Stimulated activated effector memory CD8-positive, alpha-beta T cell treated with anti-CD3 and anti-CD28 coated beads, Interleukin-12 subunit alpha, Interleukin-12 subunit beta, amount 100 ng/mL, for 72 hours (primary cell): ENCODE results near the gene RNF151.
"Not testable (repeated sequence)": the region's sequence is repeated elsewhere in the genome, so short reads cannot be mapped to it uniquely, and the experiment has no call there.

Experiments used
- ATAC-seq: fragments of 150-1000 bp; cut with Tn5 transposase; 2 replicates; pipeline ENCODE4 v1.10.0; 2021
- DNase-seq, 2 donors: peaks; one replicate each; pipeline ENCODE4 v3.0.0; 2021 to 2022; ENCODE audit warnings: low spot score in 2 of 2
- H3K27ac Mint-ChIP-seq: one replicate; pipeline ENCODE4 v1.8.0; 2022; ENCODE audit warnings: mild to moderate bottlenecking, mixed read lengths
- H3K36me3 Mint-ChIP-seq: one replicate; pipeline ENCODE4 v1.8.0; 2022; ENCODE audit warnings: mild to moderate bottlenecking, mixed read lengths
- H3K4me1 Mint-ChIP-seq: one replicate; pipeline ENCODE4 v1.8.0; 2022; ENCODE audit warnings: mixed read lengths
- H3K4me3 Mint-ChIP-seq: one replicate; pipeline ENCODE4 v1.8.0; 2022; ENCODE audit warnings: mild to moderate bottlenecking, mixed read lengths
- H3K9me3 Mint-ChIP-seq: one replicate; pipeline ENCODE4 v1.8.0; 2022; ENCODE audit warnings: mixed read lengths

Gene RNF151

GRCh38 chr16:1930338-1930720 lies 36.3 kb upstream of the RNF151 start:
- no peak for ATAC-seq
- no peak for DNase-seq
- H3K9me3 Mint-ChIP-seq, result no peaks in the 10 kb centered on the region
- no peak overlapping the region for H3K4me3 Mint-ChIP-seq
- H3K27ac Mint-ChIP-seq, result no peak overlapping the region
- no peaks in the 10 kb centered on the region for H3K4me1 Mint-ChIP-seq
- H3K36me3 Mint-ChIP-seq, result no peaks in the 10 kb centered on the region

GRCh38 chr16:1932050-1933028 lies 34.3 kb upstream of the RNF151 start:
- no peak for ATAC-seq
- no peak overlapping the region for H3K27ac Mint-ChIP-seq
- H3K9me3 Mint-ChIP-seq, result no peaks in the 10 kb centered on the region
- no peak overlapping the region for H3K4me3 Mint-ChIP-seq
- DNase-seq, result no peak
- peaks cover 5% of the 10 kb centered on the region for H3K36me3 Mint-ChIP-seq
- no peaks in the 10 kb centered on the region for H3K4me1 Mint-ChIP-seq

GRCh38 chr16:1933097-1933661 lies 33.5 kb upstream of the RNF151 start:
- Mint-ChIP-seq H3K27ac (no peak overlapping the region), H3K9me3 (no peaks in the 10 kb centered on the region), H3K4me3 (no peak overlapping the region), H3K36me3 (peaks cover 13% of the 10 kb centered on the region), H3K4me1 (no peaks in the 10 kb centered on the region)
- DNase-seq (no peak), ATAC-seq (no peak)

- Mint-ChIP-seq H3K9me3 (no peaks in the 10 kb centered on the region), H3K27ac (no peak overlapping the region)
- ATAC-seq, result no peak
Measured at GRCh38 chr16:1936945-1937479, 29.6 kb upstream of the RNF151 start.

GRCh38 chr16:1938316-1938715 lies 28.3 kb upstream of the RNF151 start:
- Mint-ChIP-seq H3K4me3 (no peak overlapping the region), H3K9me3 (no peaks in the 10 kb centered on the region), H3K27ac (no peak overlapping the region), H3K36me3 (peaks cover 45% of the 10 kb centered on the region), H3K4me1 (peaks cover 12% of the 10 kb centered on the region)
- ATAC-seq (no peak), DNase-seq (no peak)

More at GRCh38 chr16:1936945-1937479, 29.6 kb upstream of the RNF151 start:
- H3K36me3 Mint-ChIP-seq, result peaks cover 45% of the 10 kb centered on the region
- H3K4me3 Mint-ChIP-seq, result no peak overlapping the region
- peaks cover 8% of the 10 kb centered on the region for H3K4me1 Mint-ChIP-seq
- DNase-seq, result no peak

GRCh38 chr16:1938910-1939309 lies 27.7 kb upstream of the RNF151 start:
- ATAC-seq, result no peak
- no peak overlapping the region for H3K4me3 Mint-ChIP-seq
- H3K36me3 Mint-ChIP-seq, result peaks cover 45% of the 10 kb centered on the region
- H3K4me1 Mint-ChIP-seq, result peaks cover 12% of the 10 kb centered on the region
- DNase-seq, result no peak
- H3K9me3 Mint-ChIP-seq, result no peaks in the 10 kb centered on the region
- no peak overlapping the region for H3K27ac Mint-ChIP-seq

GRCh38 chr16:1939833-1940232 lies 26.8 kb upstream of the RNF151 start:
- Mint-ChIP-seq H3K36me3 (peaks cover 51% of the 10 kb centered on the region), H3K4me1 (peaks cover 21% of the 10 kb centered on the region)
- DNase-seq, H3K27ac Mint-ChIP-seq, ATAC-seq, H3K9me3 Mint-ChIP-seq, H3K4me3 Mint-ChIP-seq: not testable (repeated sequence)

- H3K27ac Mint-ChIP-seq, result no peak overlapping the region
- H3K9me3 Mint-ChIP-seq, result no peaks in the 10 kb centered on the region
- ATAC-seq (no peak), DNase-seq (no peak)
- H3K4me3 Mint-ChIP-seq, result no peak overlapping the region
- peaks cover 51% of the 10 kb centered on the region for H3K36me3 Mint-ChIP-seq
- peaks cover 22% of the 10 kb centered on the region for H3K4me1 Mint-ChIP-seq
Measured at GRCh38 chr16:1940273-1941161, 26.1 kb upstream of the RNF151 start.

GRCh38 chr16:1941162-1942046 lies 25.3 kb upstream of the RNF151 start:
- ATAC-seq, result no peak
- Mint-ChIP-seq H3K27ac (no peak overlapping the region), H3K4me1 (peaks cover 22% of the 10 kb centered on the region), H3K9me3 (no peaks in the 10 kb centered on the region), H3K4me3 (peak overlapping the region; percentile 89), H3K36me3 (peaks cover 51% of the 10 kb centered on the region)
- DNase-seq, result no peak

- ATAC-seq, result no peak
- Mint-ChIP-seq H3K27ac (peak overlapping the region; percentile 89), H3K36me3 (peaks cover 47% of the 10 kb centered on the region), H3K4me1 (peaks cover 22% of the 10 kb centered on the region), H3K4me3 (peak overlapping the region; percentile 89), H3K9me3 (no peaks in the 10 kb centered on the region)
- DNase-seq, result peak in 1 of 2 donors; percentile 60
Measured at GRCh38 chr16:1942047-1942809, 24.4 kb upstream of the RNF151 start.

- H3K9me3 Mint-ChIP-seq, result no peaks in the 10 kb centered on the region
- H3K36me3 Mint-ChIP-seq, result peaks cover 39% of the 10 kb centered on the region
- H3K4me1 Mint-ChIP-seq, result peaks cover 22% of the 10 kb centered on the region
- H3K27ac Mint-ChIP-seq, result peak within 1 kb of the TSS; percentile 89
- ATAC-seq, result peak; percentile 93
- peak; percentile 97 to 100 for DNase-seq
- peak within 1 kb of the TSS; percentile 89 for H3K4me3 Mint-ChIP-seq
Measured at GRCh38 chr16:1942810-1943726, 23.6 kb upstream of the RNF151 start, which contains the start of gene MSRB1. Gene MSRB1, minus strand, starts transcription at chr16:1943199. Its CDS starts 43 bp downstream, at chr16:1943156.

- ATAC-seq (no peak), DNase-seq (no peak)
- Mint-ChIP-seq H3K27ac (peak overlapping the region; percentile 74), H3K36me3 (peaks cover 22% of the 10 kb centered on the region), H3K4me3 (peak overlapping the region; percentile 89), H3K4me1 (peaks cover 22% of the 10 kb centered on the region), H3K9me3 (no peaks in the 10 kb centered on the region)
Measured at GRCh38 chr16:1944612-1945199, 21.9 kb upstream of the RNF151 start.
